Suprapubic skin (tissue), 4 donors: ENCODE results near the gene PLA2G2D.

ENCODE experiments used
- CTCF ChIP-seq, 2 donors: fragments of 200-600 bp in 1 of 2; fragments of 450-650 bp in 1 of 2; sonication (generic) in 1 of 2; IDR thresholded peaks; one replicate each; pipeline ENCODE4 v1.5.1; 2016 to 2019; ENCODE audit warnings: antibody characterized with exemption in 2 of 2, mild to moderate bottlenecking in 1 of 2, moderate library complexity in 1 of 2
- EP300 ChIP-seq: sonication (generic); formaldehyde crosslinking; IDR thresholded peaks from one replicate; pipeline ENCODE4 v1.6.1; 2017; ENCODE audit warnings: antibody characterized with exemption
- POLR2A ChIP-seq, 2 donors: fragments of 450-650 bp; IDR thresholded peaks; one replicate each; pipeline ENCODE4 v1.6.1; 2017; ENCODE audit warnings: antibody characterized with exemption in 2 of 2, mild to moderate bottlenecking in 2 of 2, moderate library complexity in 2 of 2
- POLR2AphosphoS5 ChIP-seq, 3 donors: sonication (generic); formaldehyde crosslinking; IDR thresholded peaks; one replicate each; pipeline ENCODE4 v1.6.1; 2017; ENCODE audit warnings: antibody characterized with exemption in 3 of 3

- no peak for TF ChIP-seq CTCF (IDR thresholded peaks at IDR 0.05)
- no peak for TF ChIP-seq POLR2A (IDR thresholded peaks at IDR 0.05)
- TF ChIP-seq EP300: no peak
- no peak for TF ChIP-seq POLR2AphosphoS5 (IDR thresholded peaks at IDR 0.05)
Observed at GRCh38 chr1:20153000-20153418, 33.7 kb upstream of the PLA2G2D start.
